ENCODE data around the gene PIP5K1B. TPM values are rescaled to one million over a fixed set of nuclear protein-coding genes. Genes with fewer than 3 reads are reported as not detected.

PIP5K1B gene
- total RNA-seq, 1 experiment from 2014 or later, result 10.3 TPM

DNA sequence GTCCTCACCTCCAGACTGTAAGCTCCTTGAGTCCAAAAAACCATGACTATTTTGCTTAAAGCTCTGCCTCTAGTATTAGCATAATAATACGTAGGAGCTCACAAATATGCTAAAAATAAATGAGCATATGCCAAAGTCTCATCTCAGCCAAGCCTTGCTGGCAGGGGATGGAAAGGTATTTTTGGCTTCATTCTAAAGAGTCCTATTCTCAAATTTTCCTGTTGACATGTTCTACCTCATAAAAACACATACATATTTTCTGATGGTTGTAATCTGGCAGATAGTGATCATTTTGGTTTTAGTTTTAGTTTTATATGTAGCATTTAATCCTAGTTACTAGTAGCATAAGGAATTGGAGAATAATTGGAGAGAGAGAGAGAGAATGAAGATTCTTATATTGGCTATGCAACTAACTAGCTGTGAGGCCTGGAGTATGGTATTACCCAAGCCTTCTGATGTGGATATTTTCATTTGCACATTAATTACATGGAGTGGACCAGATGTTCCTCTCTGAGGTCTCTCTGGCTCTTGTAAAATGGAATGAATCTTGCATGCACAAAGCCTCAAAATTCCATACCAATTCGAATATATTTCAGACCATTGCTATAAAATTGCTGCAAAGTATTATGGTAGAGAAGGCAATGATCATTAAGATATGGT, 55.8 kb downstream of the PIP5K1B start:
- Mint-ChIP-seq H3K9me3 (ENCODE audit: unreplicated experiment) (no peaks in the 10 kb centered on the region), H3K4me3 (ENCODE audit: unreplicated experiment) (no peak overlapping the region), H3K4me1 (ENCODE audit: low read depth, unreplicated experiment) (no peaks in the 10 kb centered on the region), H3K36me3 (ENCODE audit: insufficient read depth, unreplicated experiment) (no peaks in the 10 kb centered on the region), H3K27ac (ENCODE audit: unreplicated experiment) (no peak overlapping the region), H3K27me3 (ENCODE audit: insufficient read depth, unreplicated experiment) (no peaks in the 10 kb centered on the region)
- POLR2A ChIA-PET, result no interaction called here
- no peaks in the 10 kb centered on the region for H3K36me3 ChIP-seq (ENCODE audit: control insufficient read depth, insufficient read depth, low read length)
- intact Hi-C loops (cut with micrococcal nuclease; ENCODE audit: unreplicated experiment), result no loop called here
- no peaks in the 10 kb centered on the region for H3K4me1 ChIP-seq
- H3K4me3 ChIP-seq (ENCODE audit: low read depth, low read length), result no peak overlapping the region
- no peaks in the 10 kb centered on the region for H3K9me3 ChIP-seq
- no peaks in the 10 kb centered on the region for H3K27me3 ChIP-seq (replicated peaks; ENCODE audit: control insufficient read depth, insufficient read depth, low read length)
- DNase-seq, result no peak
- no peak for TF ChIP-seq CTCF (IDR thresholded peaks at IDR 0.05; ENCODE audit: insufficient read depth in 1 of 2, low read depth in 1 of 2, low read length in 1 of 2, severe bottlenecking in 1 of 2, unreplicated experiment in 1 of 2)
- CTCF ChIA-PET, result no interaction called here
- BruUV-seq (replicated peaks), result no TSS peak

GRCh38 chr9:68762570-68762969, 57.5 kb downstream of the PIP5K1B start:
- H3K36me3 ChIP-seq (ENCODE audit: control insufficient read depth, insufficient read depth, low read length), result no peaks in the 10 kb centered on the region
- Mint-ChIP-seq H3K4me3 (ENCODE audit: unreplicated experiment) (no peak overlapping the region), H3K36me3 (ENCODE audit: insufficient read depth, unreplicated experiment) (no peaks in the 10 kb centered on the region), H3K27me3 (ENCODE audit: insufficient read depth, unreplicated experiment) (no peaks in the 10 kb centered on the region), H3K4me1 (ENCODE audit: low read depth, unreplicated experiment) (no peaks in the 10 kb centered on the region), H3K9me3 (ENCODE audit: unreplicated experiment) (no peaks in the 10 kb centered on the region), H3K27ac (ENCODE audit: unreplicated experiment) (no peak overlapping the region)
- no peak overlapping the region for H3K4me3 ChIP-seq (ENCODE audit: low read depth, low read length)
- ChIA-PET CTCF (no interaction called here), POLR2A (no interaction called here)
- no peak for TF ChIP-seq CTCF (IDR thresholded peaks at IDR 0.05; ENCODE audit: insufficient read depth in 1 of 2, low read depth in 1 of 2, low read length in 1 of 2, severe bottlenecking in 1 of 2, unreplicated experiment in 1 of 2)
- intact Hi-C loops (cut with micrococcal nuclease; ENCODE audit: unreplicated experiment), result no loop called here
- no TSS peak for BruUV-seq (replicated peaks)
- H3K27me3 ChIP-seq (replicated peaks; ENCODE audit: control insufficient read depth, insufficient read depth, low read length), result no peaks in the 10 kb centered on the region
- H3K4me1 ChIP-seq, result no peaks in the 10 kb centered on the region
- no peak for DNase-seq
- H3K9me3 ChIP-seq, result no peaks in the 10 kb centered on the region

- no TSS peak for BruUV-seq (replicated peaks)
- Histone ChIP-seq H3K36me3 (ENCODE audit: control insufficient read depth, insufficient read depth, low read length) (no peaks in the 10 kb centered on the region), H3K9me3 (no peaks in the 10 kb centered on the region), H3K4me3 (ENCODE audit: low read depth, low read length) (no peak overlapping the region), H3K4me1 (no peaks in the 10 kb centered on the region), H3K27me3 (replicated peaks; ENCODE audit: control insufficient read depth, insufficient read depth, low read length) (no peaks in the 10 kb centered on the region)
- DNase-seq, result no peak
- Mint-ChIP-seq H3K36me3 (ENCODE audit: insufficient read depth, unreplicated experiment) (no peaks in the 10 kb centered on the region), H3K4me1 (ENCODE audit: low read depth, unreplicated experiment) (no peaks in the 10 kb centered on the region), H3K4me3 (ENCODE audit: unreplicated experiment) (no peak overlapping the region), H3K9me3 (ENCODE audit: unreplicated experiment) (no peaks in the 10 kb centered on the region), H3K27ac (ENCODE audit: unreplicated experiment) (no peak overlapping the region), H3K27me3 (ENCODE audit: insufficient read depth, unreplicated experiment) (no peaks in the 10 kb centered on the region)
- ChIA-PET POLR2A (no interaction called here), CTCF (no interaction called here)
- intact Hi-C loops (cut with micrococcal nuclease; ENCODE audit: unreplicated experiment), result no loop called here
- no peak for TF ChIP-seq CTCF (IDR thresholded peaks at IDR 0.05; ENCODE audit: insufficient read depth in 1 of 2, low read depth in 1 of 2, low read length in 1 of 2, severe bottlenecking in 1 of 2, unreplicated experiment in 1 of 2)
Measured at GRCh38 chr9:68763104-68763503, 58.1 kb downstream of the PIP5K1B start.

Data from Caco-2 (cell line).